KG1 (cell line): Measurements from ENCODE around the gene FBRSL1.
"Not testable (repeated sequence)": the region's sequence is repeated elsewhere in the genome, so short reads cannot be mapped to it uniquely, and the experiment has no call there.

Experiments used
- DNase-seq: peaks from one replicate; lab custom pipeline; 2025; lab: John Stamatoyannopoulos, UW

FBRSL1 gene

DNA sequence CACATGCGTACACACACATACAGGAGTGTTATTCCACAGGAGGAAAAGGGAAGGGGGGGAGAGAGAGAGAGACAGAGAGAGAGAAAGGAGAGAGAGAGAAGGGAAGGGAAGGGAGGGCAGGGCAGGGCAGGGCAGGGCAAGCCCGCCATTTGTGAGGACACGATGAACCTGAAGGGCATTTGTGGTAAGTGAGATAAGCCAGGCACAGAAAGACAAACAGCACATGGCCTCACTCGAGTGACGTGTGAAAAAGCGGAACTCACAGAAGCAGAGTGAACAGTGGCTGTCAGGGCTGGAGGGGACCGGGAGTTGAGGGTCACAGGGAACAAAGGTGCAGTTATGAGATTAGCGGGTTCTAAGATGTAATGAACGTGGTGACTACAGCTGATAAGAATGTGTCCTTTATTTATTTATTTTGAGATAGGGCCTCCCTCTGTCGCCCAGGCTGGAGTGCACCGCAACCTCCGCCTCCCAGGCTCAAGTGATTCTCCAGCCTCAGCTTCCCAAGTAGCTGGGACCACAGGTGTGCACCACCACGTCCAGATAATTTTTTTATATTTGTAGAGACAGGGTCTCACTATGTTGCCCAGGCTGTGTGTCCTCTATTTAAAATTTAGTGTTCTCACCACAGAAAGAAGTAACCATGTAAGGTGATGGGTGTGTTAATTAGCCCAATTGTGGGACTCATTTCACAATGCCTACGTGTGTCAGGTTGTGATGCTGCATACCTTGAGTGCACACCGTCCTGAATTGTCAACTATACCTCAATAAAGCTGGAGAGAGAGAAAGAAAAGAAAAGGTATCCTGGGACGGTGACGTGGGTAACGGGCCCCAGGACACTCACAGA, 18.7 kb upstream of the FBRSL1 start:
- peak; percentile 66 for DNase-seq

DNA sequence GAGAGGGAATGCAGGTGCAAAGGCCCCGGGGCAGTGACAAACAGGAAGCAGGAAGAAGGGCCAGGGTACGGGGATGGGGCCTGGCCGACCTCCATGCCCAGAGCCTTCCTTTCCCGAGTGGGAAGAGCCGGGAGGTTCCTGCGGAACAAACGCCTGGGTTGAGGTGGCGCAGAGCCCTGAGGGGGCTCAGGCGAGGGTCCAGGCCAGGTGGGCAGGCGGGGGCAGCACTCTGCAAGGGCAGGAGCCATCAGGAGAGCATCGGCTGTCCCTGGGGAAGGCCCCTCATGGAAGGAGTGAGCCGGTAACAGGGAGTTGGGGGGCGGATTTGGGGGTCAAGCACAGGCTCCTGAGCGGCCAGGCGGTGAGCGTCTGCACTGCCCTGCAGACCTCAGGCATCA, 18.1 kb upstream of the FBRSL1 start:
- no peak for DNase-seq

DNA sequence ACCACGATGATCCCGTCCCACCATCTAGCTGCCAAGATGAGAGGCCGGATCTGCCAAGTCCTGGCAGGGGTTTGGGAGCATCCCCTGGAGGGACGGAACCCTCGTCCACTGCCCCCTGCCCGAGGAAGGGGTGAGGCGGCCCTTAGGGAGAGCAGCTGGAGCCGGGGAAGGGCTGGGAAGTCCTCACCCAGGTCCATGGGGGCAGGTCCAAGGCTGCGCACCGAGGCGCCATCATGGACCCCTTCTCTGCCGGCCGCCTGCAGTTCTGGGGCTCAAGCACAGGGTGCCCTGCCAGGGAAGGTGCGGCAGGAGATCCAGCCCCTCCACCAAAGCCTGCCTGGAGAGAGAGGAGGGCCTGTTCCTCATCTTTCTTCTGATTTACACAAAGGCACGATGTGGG, 17.6 kb upstream of the FBRSL1 start:
- no peak for DNase-seq

DNA sequence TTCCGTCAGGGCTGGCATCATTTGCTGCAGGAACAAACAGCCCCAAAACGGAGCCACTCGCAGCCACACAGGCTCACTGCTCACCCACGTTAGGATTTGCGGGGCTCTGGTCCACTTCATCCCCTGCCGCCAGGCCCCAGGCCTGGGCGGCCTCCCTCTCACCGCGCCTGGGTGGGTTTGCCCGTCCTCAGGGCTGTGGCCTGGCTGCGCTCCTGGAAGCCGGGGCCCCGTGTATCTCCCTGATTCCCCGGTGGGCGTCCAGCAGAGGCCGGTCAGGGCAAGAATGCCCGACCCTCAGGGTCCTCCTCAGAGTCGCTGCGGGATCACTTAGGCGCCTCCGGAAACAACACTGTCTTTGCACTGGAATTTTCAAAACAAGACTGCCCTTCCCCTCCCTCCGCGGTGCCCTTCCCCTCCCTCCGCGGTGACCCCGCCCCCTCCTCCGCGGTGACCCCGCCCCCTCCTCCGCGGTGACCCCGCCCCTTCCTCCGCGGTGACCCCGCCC, 15.7 kb upstream of the FBRSL1 start:
- DNase-seq, result no peak

DNA sequence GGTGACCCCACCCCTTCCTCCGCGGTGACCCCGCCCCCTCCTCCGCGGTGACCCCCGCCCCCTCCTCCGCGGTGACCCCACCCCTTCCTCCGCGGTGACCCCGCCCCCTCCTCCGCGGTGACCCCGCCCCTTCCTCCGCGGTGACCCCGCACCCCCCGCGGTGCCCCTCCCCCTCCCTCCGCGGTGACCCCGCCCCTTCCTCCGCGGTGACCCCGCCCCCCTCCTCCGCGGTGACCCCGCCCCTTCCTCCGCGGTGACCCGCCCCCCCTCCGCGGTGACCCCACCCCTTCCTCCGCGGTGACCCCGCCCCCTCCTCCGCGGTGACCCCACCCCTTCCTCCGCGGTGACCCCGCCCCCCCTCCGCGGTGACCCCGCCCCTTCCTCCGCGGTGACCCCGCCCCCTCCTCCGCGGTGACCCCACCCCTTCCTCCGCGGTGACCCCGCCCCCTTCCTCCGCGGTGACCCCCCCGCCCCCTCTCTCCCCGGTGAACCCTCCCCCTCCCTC, 15.1 kb upstream of the FBRSL1 start:
- not testable (repeated sequence) for DNase-seq

DNA sequence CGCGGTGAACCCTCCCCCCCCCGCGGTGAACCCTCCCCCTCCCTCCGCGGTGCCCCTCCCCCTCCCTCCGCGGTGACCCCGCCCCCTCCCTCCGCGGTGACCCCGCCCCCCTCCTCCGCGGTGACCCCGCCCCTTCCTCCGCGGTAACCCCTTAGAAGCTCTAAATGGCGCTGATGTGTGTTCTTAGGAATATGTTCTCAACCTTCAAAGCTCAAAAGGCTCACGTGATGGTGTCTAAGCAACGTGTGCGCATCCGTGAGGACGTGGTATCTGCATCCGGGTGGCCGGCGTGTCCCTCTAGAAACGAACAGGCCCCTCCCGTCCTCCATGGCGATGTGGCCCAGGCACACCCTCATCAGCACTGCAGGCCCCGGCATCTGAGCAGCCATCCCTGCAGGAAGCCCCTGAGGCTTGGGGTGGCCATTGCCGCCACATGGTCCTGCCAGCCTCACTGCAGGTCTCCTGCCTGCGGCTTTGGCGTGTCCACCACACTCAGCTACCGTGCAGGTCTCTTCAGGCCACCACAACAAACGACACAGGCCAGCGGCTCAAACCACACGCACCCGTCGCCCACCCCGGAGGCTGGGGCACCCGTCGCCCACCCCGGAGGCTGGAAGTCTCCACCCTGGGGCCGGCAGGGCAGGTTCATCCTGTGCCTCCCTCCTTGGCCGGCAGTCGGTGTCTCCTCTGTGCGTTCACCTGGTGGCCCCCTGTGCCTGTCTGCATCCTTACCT, 14.5 kb upstream of the FBRSL1 start:
- no peak for DNase-seq

DNA sequence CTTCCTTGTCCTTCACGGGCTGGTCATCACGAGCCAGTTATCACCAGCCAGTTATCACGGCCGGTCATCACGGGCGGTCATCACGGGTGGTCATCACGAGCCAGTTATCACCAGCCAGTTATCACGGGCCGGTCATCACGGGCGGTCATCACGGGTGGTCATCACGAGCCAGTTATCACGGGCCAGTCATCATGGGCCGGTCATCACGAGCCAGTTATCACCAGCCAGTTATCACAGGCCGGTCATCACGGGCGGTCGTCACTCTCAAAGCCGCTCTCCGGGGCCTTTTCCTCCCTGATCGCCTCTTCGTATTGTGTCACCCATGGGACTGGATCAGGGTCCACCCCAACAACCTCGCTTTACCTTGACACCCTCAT, 13.9 kb upstream of the FBRSL1 start:
- DNase-seq, result no peak

DNA sequence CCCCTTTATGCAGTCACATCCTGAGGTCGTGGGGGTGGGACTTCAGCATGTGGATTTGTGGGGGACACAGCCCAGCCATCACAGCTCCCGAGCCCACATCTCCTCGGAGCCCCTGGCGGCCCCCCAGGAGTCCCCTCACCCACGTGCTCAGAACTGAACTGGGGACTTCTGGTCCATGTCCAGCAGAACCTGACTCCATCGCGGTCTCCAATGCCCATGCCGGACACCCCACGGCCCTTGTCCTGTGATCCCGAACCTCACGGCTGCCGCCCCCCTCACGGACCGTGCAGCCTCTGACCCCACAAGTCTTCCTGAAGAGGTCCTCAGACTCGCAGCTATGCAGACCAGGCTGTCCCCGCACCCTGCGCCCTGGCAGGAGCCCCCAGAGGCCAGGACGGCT, 13.5 kb upstream of the FBRSL1 start:
- no peak for DNase-seq

DNA sequence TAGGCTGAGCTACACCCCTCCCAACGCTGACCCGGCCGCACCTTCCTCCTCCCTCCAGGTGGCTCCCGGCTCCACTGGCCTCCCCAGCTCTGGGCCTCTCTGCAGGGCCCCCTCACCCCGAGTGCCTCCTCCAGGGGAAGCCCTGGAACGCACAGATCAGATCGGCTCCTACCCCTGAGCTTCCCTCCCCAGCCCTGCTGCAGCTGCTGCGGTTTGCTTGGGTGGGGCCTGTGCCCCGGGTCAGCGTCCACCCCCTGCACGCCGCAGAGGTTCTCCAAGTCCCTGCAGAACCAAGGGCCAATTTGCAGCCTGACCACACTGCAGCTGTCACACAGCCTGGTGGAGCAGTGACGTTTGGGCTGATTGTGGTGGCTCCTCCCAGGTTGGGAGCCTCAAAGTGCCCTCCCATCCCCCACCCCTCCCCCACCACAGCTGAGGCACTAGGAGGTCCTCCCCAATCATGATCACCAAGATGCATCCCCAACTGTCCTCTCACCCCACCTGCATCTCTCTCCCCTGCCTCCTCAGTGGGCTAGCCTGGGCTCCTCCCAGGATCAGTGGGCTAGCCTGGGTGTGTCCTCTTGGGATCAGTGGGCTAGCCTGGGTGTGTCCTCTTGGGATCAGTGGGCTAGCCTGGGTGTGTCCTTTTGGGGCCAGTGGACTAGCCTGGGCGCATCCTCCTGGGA, 12.8 kb upstream of the FBRSL1 start:
- DNase-seq, result no peak

DNA sequence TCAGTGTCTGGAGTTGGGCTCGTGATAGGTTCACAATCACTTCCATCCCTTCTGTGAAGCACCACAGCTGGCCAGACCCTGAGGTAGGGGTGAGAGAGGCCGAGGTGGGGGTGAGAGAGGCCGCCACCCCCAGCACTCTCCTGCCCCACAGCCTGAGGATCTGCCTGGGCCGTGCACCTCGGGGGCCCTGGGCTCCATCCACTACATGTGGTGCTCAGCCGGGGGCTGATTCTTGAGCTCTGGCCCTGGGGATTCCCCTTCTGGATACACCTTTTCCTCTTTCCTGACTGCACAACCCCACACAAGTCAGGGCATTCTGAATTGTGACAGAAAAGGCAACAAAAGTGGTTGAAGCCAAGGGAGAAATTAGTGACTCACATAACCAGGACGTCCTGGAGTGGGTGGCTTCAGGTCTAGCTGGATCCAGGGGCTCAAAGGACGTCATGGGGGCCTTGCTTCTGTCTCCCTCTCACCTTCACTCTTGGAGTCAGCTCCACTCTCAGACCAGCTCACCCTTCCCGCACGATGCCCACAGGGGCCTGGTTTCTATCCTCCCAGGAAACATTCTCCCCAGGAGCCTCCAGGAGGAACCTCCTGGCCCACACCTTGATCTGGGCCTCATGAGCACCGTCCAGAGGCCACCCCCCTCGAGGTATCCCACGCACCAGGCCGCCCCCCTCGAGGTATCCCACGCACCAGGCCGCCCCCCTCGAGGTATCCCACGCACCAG, 12.1 kb upstream of the FBRSL1 start:
- DNase-seq, result no peak

DNA sequence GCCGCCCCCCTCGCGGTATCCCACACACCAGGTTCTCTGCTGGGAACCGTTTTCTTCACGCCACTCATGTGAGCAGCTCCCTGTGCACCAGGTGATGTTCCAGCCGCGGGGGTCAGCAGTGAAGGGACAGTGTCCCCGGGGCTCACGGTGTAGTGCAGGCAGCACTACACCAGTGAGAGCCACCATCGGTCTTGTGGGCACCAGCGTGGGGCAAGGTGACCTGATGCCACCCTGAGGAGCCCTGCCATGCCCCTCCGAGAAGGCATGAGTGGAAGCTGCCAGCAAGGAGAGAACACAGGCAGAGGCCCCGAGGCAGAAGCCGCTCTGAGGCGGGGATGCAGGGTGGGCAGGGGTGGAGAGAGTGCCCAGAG, 11.5 kb upstream of the FBRSL1 start:
- no peak for DNase-seq

DNA sequence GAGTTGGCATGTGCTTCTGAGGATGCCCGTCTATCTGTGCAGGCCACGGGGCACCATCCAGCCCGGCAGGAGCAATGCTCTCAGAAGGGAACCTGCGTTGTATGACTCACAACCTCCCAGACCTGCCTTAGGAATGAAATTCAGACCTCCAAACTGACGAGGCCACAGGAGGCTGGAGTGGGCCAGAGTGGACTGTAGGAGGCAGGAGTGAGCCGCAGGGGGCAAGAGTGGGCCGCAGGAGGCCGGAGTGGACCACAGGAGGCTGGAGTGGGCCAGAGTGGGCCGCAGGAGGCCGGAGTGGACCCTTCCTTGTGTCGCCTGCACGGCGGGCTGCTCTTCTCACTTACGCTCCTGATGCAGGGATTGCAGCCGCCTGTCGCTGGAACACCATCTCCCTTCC, 11.1 kb upstream of the FBRSL1 start:
- DNase-seq, result no peak

DNA sequence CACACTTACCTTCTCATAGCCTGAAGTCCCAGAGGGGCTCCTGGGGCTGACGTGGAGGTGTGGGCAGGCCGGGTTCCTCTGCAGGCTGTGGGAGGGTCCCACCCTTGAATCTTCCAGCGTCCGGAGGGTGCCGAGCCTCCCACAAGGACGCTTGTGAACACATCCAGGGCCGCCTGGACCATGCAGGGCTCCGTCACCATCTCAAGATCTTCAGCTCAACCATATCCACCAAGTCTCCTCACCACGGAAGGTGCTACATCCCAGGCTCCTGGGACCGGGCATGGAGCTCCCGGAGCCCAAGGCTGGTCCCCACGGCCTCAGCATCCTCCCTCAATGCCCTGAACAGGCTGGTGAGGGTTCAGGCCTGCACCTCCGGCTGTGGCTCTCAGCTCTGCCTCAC, 10.7 kb upstream of the FBRSL1 start:
- DNase-seq, result no peak

DNA sequence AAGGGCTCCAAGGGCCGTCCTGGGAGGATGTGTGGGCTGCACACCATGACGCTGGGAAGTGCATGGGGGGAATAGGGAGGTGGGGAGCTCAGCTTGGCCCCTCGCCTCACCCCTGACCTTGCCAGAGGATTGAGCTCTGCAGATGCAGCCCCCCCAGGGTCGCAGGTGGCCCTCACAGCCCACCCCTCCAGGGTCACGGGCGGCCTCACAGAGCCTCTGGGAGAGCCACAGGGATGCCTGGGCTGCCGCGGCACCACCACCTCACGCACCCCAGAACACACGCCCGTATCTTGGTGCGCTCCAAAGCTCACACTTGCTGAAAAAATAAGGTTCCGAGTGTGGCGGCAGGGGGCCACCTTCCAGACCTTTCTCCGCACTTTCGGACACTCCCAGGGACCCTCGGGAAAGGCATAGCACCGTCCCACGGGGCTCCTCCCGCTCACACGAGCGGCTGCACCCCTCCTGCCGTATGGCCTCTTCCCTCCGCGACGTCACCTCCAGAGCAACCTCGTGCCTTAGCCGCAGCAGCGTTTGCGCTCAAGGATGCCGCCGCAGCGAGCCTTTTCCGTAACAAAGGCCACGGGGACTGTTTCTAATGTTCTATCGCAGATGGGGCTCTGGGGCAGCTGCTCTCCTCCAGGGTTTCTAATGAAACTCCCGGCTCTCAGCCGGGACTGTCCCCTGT, 9.9 kb upstream of the FBRSL1 start:
- DNase-seq, result no peak

DNA sequence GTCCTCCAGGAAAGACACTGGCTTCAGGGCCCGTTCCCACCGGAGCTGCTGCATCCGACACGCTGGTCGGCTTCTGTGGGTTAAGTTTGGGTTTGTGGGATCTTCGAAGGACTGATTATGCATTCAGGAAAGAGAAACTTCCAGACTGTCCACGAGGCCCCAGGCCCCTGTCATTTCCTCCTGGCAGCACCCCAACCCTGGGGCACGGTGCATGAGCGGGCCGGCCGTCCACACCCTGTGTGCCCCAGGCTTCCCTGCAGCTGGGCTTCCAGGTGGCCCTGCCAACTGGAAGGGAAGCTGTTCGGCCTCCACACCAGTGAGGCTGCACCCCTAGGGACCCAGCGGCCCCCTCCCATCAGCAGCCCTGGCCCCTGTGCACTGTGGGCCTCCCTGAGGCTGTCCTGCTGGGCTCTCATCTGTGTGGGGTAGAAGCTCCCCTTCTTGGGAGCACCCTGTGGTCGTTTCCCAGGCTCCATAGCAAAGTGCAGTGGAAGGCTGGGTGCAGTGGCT, 9.3 kb upstream of the FBRSL1 start:
- no peak for DNase-seq

DNA sequence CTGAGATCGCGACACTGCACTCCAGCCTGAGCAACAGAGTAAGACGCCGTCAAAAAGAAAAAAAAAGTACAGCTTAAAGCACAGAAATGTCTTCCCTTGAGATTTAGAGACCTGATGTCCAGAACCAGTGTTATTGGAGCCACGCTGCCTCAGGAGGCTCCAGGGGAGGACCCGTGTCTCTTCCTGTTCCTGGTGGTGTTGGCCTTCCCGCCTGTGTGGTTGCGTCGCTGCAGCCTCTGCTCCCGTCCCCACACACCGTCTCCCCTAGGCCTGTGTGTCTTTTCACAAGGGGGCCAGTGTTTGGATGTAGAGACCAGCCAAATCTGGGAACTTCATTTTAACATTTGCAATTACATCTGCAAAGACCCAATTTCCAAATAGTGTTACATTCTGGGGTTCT, 8.6 kb upstream of the FBRSL1 start:
- no peak for DNase-seq

DNA sequence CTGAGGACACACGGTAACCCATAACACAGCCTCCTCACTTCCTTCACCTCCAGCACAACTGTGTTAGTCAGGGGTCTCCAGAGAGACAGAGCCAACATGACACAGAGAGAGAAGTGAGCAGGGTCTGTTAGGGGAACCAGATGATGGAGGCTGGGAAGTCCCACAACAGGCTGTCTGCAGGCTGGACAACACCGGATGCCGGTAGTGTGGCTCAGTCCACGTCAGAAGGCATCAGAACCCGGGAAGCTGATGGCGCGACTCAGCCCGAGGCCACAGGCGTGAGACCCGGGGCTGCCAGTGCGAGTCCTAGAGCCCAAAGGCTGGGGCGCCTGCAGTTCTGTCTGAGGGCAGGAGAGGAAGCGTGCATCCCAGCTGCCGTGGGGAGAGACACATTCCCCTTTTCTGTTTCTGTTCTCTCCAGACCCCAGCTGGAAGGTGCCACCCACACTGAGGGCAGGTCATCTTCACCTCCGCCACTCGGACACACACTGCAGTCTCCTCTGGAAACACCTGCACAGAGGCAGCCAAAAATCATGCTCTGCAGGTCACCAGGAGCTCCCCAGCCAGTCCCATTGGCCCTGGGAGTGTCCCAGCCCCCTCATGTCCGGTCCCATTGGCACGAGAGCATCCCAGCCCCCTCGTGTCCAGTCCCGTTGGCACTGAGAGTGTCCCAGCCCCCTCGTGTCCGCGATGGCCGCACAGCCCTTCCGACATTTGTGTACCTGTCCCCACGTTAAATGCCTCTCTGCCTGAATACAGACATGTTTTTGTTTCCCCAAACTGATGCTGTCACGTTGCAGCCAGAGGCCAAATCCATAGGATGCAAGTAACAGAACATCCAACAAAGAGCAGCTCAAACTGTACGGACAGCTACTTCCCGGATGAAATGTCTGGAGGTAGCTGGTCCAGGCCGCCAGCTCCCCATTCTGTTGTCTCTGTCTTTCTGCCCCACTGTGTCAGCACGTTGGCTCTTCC, 7.9 kb upstream of the FBRSL1 start:
- DNase-seq, result no peak

DNA sequence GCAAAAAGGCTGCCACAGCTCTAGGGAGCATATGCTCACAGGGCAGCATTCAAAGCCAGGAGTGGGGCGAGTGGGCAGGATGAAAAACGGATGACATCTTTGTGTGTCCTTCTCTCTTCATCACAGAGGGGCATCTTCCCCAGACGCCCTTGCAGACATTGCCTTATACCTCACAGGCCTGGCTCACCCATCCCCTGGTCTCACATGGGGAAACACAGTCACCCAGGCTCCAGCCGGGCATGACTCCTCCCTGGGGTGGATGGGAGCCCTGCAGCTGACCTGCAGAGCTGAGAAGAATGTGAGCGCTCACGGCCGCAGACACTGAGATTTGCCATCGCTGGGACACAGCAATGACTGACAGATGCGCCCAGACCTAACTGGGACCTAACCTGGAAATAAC, 7.2 kb upstream of the FBRSL1 start:
- DNase-seq, result no peak

DNA sequence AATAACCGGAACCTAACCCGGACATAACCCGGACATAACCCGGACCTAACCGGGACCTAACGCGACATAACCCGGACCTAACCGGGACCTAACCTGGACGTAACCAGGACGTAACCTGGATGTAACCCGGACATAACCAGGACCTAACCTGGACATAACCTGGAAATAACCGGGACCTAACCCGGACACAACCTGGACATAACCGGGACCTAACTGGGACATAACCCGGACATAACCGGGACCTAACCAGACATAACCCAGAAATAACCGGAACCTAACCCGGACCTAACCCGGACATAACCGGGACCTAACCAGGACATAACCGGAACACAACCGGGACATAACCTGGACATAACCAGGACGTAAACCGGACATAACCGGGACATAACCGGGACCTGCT, 6.7 kb upstream of the FBRSL1 start:
- DNase-seq, result no peak

DNA sequence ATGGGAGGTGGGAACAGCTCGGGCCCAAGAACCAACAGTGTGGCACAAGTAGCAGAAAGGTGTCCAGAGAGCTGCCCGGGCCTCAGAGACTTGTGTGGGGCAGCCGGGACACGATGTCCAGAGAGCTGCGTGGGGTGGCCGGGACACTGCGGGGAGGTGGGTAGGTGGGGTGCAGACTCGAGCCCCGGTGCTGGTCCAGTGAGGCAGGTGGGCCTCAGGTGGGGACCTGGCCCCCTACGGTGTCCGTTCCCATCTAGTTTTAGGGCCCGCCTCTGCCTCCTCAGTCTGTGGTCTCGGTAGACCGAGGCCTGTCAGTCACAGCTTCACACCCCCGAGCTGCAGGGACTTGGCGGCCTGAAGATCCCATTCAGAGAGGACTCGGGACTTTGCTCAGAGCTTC, 6.3 kb upstream of the FBRSL1 start:
- DNase-seq, result no peak
